Activated gamma-delta T cell treated with Interleukin-2 at 50 U/mL for 16 hours (primary cell): Measurements from ENCODE around the gene GALR2.
"Not testable (repeated sequence)": the region's sequence is repeated elsewhere in the genome, so short reads cannot be mapped to it uniquely, and the experiment has no call there.

Experiments
- DNase-seq: peaks from one replicate; pipeline ENCODE4 v3.0.0-alpha.2; 2020

GALR2 gene, protein sequence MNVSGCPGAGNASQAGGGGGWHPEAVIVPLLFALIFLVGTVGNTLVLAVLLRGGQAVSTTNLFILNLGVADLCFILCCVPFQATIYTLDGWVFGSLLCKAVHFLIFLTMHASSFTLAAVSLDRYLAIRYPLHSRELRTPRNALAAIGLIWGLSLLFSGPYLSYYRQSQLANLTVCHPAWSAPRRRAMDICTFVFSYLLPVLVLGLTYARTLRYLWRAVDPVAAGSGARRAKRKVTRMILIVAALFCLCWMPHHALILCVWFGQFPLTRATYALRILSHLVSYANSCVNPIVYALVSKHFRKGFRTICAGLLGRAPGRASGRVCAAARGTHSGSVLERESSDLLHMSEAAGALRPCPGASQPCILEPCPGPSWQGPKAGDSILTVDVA

DNA sequence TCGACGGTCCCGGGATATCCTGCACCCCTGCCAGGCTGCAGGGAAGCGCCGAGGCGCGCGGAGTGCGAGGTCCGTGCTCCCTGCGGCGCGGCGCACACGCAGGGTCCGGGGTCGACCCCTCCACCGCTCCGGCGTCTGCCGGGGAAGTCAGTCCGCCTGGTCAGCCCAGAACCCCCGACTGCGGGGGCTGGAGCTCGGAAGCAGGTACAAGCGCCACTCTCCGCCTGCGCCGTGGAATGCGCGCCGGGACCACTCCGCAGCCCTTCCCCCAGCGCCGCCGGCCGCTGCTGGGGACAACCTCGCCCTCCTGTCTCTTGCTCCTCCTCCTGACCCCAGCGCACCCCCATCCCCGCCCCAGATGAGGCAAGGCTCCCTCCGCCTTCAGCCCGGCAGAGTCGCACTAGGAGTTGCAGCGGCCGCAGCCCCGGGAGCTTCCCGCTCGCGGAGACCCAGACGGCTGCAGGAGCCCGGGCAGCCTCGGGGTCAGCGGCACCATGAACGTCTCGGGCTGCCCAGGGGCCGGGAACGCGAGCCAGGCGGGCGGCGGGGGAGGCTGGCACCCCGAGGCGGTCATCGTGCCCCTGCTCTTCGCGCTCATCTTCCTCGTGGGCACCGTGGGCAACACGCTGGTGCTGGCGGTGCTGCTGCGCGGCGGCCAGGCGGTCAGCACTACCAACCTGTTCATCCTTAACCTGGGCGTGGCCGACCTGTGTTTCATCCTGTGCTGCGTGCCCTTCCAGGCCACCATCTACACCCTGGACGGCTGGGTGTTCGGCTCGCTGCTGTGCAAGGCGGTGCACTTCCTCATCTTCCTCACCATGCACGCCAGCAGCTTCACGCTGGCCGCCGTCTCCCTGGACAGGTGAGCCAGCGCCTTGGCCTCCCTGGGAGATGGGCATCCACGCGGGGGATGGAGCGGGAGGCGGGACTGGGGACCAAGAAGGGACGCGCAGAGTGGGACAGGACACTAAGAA, at the start of gene GALR2:
Gene GALR2, plus strand, starts transcription at position 392 of the 974 bp plus-strand sequence. Its CDS starts 103 bp downstream, at position 495.
- no peak for DNase-seq

DNA sequence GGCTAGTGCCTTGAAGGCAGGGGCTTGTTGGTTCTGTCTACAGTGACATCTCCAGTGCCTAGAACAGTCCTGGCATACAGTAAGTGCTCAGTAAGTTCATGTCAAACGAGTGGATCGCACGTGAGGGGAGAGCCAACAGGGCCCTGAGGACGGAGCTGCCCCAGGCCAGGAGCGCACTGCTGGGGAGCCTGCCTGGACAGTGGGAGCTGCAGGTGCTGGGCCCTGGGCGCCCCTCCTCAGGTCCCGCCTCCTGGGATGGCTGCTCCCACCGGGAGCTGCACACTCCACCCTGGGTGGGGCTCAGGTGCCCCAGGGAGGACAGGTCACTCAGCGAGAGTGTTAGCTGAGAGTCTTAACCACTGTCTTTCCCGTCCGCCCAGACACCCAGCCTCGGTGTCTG, 49.3 kb upstream of the GALR2 start:
- DNase-seq: no peak

DNA sequence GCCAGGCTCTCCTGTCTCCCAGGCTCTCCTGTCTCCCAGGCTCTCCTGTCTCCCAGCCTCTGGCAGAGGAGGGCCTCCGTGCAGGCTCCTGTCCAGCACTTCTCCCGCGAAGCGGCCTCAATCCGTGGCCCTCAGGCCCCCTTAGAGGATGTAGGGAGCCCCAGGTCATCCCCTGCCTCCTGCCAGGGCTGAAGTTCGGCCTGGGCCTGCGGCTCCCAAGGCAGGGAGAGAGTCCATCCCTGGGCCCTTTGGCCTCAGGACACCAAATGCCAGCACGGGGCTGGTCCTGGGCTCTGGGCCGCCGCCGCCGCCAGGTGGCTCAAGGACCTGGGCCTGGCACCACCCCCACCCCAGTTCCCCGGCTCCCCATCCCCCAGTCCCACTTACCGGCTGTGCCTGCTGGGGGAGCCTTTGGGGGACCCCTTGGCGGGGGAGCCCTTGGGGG, 47.8 kb upstream of the GALR2 start:
- no peak for DNase-seq

DNA sequence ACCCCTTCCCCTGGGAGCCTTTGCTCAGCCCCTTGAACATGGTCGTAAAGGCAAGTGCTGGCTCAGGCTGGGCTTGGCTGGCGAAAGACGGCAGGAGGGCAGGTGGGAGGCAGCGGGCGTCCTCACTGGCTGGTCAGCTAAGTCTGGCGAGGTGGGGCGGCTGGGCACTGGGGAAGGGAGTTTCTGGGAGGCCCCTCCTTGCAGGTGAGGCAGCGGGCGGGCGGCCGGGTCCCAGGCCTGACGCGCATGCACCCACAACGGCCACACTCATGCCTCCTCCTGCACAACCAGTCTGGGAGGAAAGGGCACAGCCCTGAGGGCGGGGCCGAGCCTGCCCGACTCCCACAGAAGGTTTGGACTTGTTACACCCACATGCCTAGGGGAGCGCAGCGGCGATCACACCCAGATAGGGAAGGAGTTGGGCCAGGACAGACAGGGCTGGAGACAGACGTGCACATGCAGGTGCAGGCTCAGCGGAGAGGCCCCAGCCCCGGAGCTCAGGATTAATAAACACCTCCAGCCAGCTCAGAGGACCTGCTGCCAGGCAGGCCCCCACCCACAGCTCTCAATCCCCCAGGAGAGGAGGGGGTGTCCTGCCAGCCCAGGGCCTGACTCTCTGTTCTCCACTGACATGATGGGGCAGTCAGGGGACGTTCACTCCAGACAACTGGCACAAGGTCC, 47.3 kb upstream of the GALR2 start, which contains the start of gene EVPL:
Gene EVPL, minus strand, starts transcription at position 148 of the 681 bp plus-strand sequence. Its CDS starts 108 bp downstream, at position 40.
- DNase-seq: no peak

DNA sequence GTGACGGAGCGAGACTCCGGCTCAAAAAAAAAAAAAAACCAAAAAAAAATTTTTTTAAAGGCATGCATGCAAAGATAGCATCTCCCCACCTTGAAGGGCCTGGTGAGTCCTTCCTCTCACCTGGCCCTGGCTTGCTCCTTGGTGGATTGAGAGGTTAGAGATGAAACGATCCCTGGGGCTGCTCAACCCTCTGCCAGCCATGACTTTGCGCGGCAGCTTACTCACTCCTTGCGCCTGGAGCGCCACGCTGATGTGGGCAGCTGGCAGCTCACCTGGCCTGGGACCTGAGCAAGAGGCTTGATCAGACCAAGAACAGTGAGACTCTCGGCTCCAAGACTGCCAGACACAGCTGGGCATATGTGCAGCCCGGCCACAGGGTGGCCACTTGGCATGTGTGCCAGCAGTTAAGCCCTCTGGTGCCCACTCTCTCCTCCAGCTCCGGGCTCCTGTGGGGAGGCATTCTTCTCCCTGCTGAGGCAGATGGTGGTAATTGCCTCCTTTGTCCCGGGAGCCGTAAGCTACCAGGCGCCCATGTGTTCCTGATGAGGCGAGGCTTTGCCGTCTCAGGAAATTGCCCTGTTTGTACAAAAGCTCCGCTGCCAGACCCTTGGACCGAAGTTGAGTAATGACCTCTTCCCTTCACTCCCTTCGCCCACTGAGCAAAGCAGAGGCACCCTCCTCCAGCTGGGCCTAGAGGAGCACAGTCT, 42.4 kb upstream of the GALR2 start:
- no peak for DNase-seq

DNA sequence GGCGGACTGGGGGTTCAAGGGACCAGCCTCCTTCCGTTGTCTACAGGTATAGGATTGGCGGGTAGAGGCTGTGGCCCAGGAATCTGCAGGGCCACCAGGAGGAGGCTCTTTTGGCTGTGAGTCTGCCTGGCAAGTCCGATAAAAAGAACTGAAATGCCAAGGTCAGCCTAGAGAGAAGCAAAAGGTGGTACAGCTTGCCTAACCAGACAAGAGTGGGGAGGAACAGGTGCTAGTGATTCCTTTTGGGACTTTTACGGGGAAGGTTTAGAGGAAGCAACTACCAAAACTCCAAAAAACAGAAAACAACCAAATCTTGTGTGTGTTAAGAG, 41.8 kb upstream of the GALR2 start:
- no peak for DNase-seq

DNA sequence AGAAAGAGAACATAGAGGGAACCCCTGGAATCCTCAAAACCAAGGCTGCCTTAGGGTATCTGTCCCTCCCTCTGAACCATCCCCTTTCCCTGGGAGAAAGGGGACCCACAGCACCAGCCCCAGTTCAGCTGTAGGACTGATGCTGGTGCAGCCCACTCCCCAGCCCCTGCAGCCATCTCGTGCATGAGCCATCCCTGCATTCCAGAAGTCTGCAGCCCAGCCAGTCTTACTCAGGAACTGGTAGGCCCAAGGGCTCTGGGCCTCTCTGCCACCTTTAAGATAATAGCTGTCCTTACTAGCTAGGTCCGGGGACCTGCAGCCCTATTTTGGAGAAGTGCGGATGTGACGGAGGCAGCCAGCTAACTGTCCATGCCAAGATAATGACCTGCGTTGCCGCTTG, 41.4 kb upstream of the GALR2 start:
- no peak for DNase-seq

DNA sequence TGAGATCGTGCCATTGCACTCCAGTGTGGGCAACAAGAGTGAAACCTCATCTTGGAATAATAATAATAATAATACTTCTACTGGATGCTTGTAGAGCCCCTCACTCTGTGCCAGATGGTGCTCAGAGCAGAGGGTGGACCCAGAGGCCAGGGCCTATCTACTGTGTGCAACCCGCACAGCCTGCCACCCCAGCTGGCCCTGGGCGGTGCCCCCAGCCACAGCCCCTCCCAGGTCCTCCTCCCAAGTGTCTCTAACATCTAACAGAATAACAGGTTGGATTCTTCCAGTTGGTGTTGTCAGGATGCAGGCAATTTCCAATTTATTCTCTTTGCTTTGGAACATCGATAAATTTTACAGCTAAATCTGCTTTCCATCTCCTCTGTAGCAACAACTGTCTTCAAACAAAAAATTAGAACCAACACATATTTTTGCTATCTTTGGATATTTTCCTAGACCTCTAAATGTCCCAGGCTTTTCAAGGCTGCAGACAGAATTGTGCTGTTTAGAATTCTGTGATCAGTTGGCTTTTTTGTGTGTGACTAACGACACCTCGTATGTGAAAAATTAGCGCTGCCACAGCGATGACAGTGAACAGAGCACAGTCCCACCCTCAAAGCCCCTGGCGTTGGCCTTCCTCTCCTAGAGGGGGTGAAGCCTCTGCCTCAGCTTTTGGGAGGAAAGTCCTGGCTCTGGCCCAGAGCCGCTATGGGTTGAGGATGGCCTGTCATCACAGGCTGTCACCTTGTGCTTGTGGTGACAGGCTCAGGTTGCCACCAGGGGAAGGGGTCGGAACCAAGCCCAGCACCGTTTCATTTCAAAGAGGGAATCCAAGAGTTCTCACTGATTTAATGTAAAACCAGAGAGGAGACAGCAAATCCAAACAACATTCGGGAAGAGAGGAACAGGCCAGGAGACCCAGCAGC, 39.9 kb upstream of the GALR2 start:
- DNase-seq: no peak

DNA sequence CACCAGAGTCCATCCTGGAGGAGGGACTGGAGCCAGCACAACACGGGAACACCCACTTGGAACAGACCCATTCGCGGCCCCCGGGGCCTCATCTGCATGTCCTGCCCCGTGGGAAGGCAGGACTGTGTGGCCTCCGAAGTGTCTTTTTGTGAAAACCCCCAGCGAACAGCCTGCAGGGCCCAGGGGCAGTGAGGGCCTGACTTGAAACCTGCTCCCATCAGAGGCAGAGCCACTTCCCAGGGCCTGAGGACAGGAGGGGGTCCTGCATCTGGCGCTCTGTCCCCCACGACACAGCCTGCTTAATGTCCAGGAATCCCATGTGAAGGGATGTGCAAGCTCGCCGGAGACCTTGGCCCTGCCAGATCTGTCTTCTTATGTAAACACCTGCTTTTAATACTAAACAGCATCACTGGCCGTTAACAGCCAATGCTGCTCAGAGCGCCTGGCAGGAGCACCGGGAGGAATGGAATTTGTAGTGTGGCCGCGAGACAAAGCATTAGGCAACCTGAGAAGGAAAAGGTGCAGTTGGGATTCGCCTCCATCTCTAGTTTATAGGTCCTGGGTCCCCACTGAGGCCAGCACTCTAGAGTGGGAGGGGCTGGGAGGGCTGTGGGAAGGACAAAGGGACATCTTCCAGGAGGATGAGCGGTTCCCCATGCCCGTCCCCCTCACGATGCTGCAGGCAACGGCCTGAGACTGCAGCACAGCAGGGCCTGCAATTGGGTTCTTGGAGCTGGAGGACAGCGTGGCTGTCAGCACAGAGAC, 37.9 kb upstream of the GALR2 start:
- no peak for DNase-seq

DNA sequence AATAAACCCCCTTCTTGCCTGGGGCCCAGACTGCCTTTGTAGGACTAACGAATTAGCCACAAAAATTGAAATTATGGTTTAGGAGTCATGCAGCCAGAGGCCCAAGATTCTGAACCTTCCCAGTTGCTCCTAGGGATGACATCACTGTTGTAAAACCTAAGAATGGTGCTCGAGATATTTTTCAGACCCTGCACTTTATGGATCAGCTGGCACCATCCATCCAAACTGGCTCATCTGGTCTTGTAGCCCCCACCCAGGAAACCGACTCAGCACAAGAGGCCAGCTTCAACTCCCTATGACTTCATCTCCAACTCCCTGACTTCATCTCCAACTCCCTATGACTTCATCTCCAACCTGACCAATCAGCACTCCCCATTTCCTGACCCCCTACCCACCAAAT, 36.5 kb upstream of the GALR2 start:
- DNase-seq: no peak

DNA sequence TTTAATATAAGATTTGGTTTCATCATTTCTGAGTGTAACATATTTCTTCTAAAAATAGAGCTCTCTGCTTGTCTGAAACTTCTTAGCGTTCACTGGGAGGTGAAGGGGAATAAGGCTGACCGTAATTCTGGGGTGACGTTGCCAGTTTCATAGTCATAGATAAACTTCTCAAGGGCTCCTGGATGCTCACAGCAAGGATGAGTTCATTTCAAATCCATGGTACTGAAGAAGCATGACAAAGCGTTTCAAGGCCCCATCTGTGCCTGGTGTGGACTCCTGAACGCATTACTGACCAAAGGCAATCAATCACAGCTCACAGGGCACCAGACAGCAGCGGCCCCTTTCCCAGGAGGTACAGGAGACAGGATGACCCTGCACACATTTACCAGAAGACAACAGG, 35.5 kb upstream of the GALR2 start:
- DNase-seq: no peak

DNA sequence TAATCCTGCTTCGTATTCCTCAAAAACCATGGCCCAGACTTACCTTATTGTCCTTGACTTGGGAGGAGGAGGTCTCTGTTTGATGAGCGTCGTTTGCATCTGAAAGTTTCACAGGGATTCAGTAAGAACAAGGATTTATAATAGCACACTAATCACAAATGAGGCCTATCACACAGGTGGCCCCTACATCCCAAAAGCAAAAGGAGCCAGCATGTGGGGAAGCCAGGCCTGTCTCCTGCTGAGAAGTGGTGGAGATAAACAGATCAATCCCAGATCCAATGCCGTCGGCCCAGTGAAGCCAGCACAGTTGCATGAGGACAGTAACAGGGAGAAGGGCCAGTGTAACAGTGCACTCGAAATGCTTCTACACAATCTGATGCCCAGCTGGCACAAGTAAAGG, 34.2 kb upstream of the GALR2 start:
- DNase-seq: no peak

DNA sequence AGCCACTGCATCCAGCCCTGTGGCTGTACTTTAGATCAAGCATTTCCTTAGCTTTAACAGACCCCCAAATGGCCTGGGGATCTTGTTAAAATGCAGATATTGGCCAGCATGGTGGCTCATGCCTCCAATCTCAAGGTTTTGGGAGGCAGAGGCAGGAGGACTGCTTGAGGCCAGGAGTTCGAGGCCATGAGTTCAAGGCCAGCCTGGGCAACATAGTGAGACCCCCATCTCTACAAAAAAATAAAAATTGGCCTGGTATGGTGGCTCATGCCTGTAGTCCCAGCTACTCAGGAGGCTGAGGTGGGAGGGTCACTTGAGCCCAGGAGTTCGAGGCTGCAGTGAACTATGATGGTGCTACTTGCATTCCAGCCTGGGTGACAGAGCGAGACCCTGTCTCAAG, 31.7 kb upstream of the GALR2 start:
- not testable (repeated sequence) for DNase-seq

DNA sequence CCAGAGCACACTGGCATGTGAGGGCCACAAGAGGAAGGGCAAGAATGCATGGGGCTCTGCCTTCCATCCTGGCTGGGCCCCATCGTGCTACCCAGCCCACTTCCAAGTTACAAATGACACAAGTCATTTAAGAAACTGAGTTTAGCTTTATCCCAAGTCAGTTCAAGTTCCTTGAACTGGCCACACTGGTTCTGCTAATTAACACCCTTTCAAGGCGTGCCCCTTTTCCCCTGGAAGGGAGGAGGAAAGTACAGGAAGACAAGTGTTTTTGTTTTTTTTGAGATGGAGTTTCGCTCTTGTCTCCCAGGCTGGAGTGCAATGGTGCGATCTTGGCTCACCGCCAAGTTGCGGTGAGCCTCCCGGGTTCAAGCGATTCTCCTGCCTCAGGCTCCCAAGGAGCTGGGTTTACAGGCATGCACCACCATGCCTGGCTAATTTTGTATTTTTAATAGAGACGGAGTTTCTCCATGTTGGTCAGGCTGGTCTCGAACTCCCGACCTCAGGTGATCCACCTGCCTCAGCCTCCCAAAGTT, 30.0 kb upstream of the GALR2 start:
- DNase-seq: not testable (repeated sequence)

DNA sequence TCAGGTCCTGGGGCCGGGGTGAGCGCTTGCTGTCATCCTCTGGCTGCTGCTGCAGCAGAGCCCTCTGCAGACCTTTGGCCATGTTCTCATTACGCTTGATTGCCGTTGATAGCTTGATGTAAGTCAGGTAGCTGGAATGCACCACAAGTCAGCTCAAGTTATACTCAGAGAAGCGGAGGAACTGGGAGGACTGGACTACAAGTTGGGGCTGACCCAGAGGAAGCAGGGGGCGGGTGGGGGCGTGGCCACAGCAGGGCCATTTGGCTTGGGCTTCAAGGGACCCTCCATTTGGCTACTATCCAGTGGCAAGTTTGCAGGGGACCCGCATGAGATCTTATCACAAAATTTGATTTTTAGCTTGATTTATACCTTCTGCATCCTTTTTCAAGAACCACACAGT, 28.5 kb upstream of the GALR2 start:
- no peak for DNase-seq

DNA sequence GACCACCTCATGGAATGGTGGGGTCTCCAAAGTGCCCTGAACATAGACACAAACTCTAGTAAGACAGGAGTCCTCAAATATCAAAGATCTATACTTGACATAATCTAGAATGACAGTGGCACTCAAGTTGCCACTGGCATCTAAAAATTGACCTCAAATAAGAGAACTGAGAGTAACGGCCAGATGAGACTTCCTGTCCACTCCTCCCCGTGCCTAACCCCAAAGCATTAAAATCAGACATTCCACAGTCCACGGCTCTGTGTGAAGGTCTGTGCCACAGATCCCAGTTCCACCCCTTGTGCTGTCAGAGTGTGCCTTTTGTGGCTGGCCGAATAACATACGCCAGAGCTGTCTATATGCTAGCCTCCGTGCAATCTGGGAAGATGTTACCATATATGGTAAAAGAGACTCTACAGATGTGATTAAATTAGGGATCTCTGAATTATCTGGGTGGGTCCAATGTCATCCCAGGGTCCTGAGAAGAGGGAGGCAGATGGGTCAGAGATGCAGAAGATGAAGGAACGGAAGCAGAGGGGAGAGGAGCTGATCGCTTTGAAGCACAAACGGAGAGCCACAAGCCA, 26.5 kb upstream of the GALR2 start:
- no peak for DNase-seq

DNA sequence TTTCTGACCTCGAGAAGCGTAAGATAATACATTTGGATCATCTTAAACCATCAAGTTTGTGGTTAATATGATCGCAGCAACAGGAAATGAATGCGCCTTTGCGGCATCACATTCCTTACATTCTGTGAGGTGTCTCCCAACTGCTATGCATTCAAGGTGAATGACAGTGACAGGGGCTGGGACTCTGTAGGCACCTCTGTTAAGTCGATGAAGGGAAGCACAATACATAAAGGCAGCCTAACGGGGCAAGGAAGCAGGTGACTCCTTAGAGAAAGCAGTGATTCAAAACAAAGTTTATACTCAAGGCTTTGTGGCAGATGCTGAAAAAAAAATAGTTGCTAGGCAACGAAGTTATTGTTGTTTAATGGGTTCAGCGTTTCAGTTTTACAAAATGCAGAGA, 25.9 kb upstream of the GALR2 start:
- DNase-seq: no peak

DNA sequence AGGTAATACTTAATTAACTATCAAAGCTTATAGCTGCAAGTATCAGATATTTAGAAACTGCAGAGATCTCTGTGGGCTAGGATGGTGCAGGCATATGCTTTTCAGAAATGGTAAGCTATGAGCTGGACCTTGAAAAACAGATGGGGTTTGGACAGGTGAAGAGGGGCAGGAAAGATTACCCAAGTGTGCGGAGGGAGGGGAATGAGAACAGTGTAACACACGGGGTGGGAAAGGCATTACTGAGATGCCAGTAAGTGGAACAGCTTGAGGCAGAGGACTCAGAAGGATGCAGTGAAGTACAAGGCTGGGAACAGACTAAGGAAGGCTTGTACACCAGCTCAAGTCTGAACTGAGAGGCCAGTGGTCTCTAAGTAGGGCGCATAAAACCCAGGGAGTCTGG, 25.3 kb upstream of the GALR2 start:
- DNase-seq: no peak

DNA sequence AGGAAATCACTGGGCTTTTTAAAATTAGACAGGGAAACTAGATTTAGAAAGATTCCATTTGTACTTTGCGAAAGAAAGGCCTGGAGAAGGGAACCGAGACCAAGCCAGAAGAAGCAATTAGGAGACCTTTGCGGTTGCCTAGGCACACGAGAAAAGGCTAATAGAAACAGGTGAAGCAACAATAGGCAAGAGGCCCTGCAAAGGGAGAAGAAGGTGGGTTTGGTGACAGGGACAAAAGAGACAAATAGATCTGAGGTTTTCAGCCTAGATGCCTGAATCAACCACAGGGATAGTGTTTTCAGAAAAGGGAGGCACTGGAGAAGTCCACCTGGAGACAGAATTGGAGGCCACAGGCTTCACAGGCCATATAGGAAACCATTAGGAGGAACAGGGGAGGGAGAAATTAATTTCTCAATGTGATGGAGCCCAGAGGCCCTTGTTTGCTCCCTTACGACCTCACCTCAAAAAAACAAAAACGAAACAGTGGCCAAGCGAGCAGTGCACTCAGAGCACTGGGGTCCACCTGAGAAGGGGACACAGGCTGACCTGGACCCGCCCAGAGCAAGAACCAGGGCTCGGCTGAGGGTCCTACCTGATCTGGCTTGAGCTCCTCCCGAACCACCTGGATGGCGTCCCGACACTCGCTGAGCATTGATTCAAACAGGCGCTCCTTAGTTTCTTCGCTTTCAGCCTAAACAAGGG, 24.6 kb upstream of the GALR2 start:
- no peak for DNase-seq
